GM19452 (cell line): Measurements from ENCODE around the gene C5orf34.
"Not testable (repeated sequence)": the region's sequence is repeated elsewhere in the genome, so short reads cannot be mapped to it uniquely, and the experiment has no call there.

Experiments used
- ATAC-seq: cut with Tn5 transposase; IDR thresholded peaks from one replicate; pipeline ENCODE4 v1.9.1; 2021; ENCODE audit not compliant: unreplicated experiment

The C5orf34 gene

GRCh38 chr5:43514816-43515677 is at the start of gene C5orf34:
C5orf34 (minus strand) TSS chr5:43515148; CDS start chr5:43509339, 5,809 bp downstream.
- peak; percentile 98 for ATAC-seq

GRCh38 chr5:43564289-43564850 is 49.4 kb upstream of the C5orf34 start:
- no peak for ATAC-seq

GRCh38 chr5:43563321-43563720 is 48.4 kb upstream of the C5orf34 start:
- ATAC-seq: no peak

- ATAC-seq: no peak
These were observed 46.4 kb upstream of the C5orf34 start for GRCh38 chr5:43561356-43561755.

GRCh38 chr5:43560128-43560527 is 45.2 kb upstream of the C5orf34 start:
- no peak for ATAC-seq

GRCh38 chr5:43556857-43557542 is 42.1 kb upstream of the C5orf34 start, which contains the start of gene PAIP1:
PAIP1 (minus strand) TSS chr5:43557077; CDS start chr5:43556846, 231 bp downstream.
- ATAC-seq: peak; percentile 95

GRCh38 chr5:43556607-43556856 is 41.6 kb upstream of the C5orf34 start:
- peak; percentile 39 for ATAC-seq

GRCh38 chr5:43555895-43556606 is 41.1 kb upstream of the C5orf34 start:
- peak; percentile 17 for ATAC-seq

GRCh38 chr5:43554497-43554896 is 39.5 kb upstream of the C5orf34 start:
- no peak for ATAC-seq

GRCh38 chr5:43553381-43553780 is 38.4 kb upstream of the C5orf34 start:
- no peak for ATAC-seq

GRCh38 chr5:43551731-43552130 is 36.8 kb upstream of the C5orf34 start:
- no peak for ATAC-seq

- ATAC-seq: not testable (repeated sequence)
These were observed 34.3 kb upstream of the C5orf34 start for GRCh38 chr5:43549272-43549671.

- no peak for ATAC-seq
These were observed 33.4 kb upstream of the C5orf34 start for GRCh38 chr5:43548358-43548757.

GRCh38 chr5:43547532-43547931 is 32.6 kb upstream of the C5orf34 start:
- ATAC-seq: no peak

- no peak for ATAC-seq
These were observed 28.5 kb upstream of the C5orf34 start for GRCh38 chr5:43543434-43543833.

GRCh38 chr5:43540746-43541145 is 25.8 kb upstream of the C5orf34 start:
- no peak for ATAC-seq

GRCh38 chr5:43536972-43537371 is 22.0 kb upstream of the C5orf34 start:
- no peak for ATAC-seq

- no peak for ATAC-seq
These were observed 18.7 kb upstream of the C5orf34 start for GRCh38 chr5:43533646-43534045.

- ATAC-seq: no peak
These were observed 15.7 kb upstream of the C5orf34 start for GRCh38 chr5:43530648-43531047.

GRCh38 chr5:43523662-43524072 is 8.7 kb upstream of the C5orf34 start:
- no peak for ATAC-seq

GRCh38 chr5:43520615-43521014 is 5.7 kb upstream of the C5orf34 start:
- no peak for ATAC-seq
